A549 (cell line): Measurements from ENCODE around the gene BRD8. TPM values are rescaled to one million over a fixed set of nuclear protein-coding genes. Genes with fewer than 3 reads are reported as not detected.
A peak's percentile ranks its signal among the peaks of the same experiment; 100 is the strongest.

Experiments used
- ATAC-seq, 2 experiments: fragments of 200-7000 bp in 1 of 2; fragments of >200 bp in 1 of 2; cut with Nextera tagmentation in 1 of 2; cut with Tn5 transposase in 1 of 2; 3 replicates each; pipeline versions ENCODE4 v1.8.0 to v1.9.1; 2018 to 2020; ENCODE audit warnings: mild to moderate bottlenecking in 1 of 2, moderate library complexity in 1 of 2
- CTCF ChIA-PET: fragments of 300-600 bp; sonication (Branson Sonifier 250); formaldehyde crosslinking; extraction: SDS; loops from one replicate; lab custom pipeline; 2021; ENCODE audit warnings: antibody characterized with exemption, inconsistent platforms; lab: Yijun Ruan, JAX
- POLR2A ChIA-PET: fragments of 350-600 bp; formaldehyde crosslinking; extraction: SDS; loops from one replicate; lab custom pipeline; 2021; ENCODE audit warnings: antibody characterized with exemption, inconsistent platforms; lab: Yijun Ruan, JAX
- DNase-seq, 2 experiments: peaks; one replicate each; pipeline versions ENCODE4 v3.0.0 to v3.0.0-alpha.2; 2011 to 2016; ENCODE audit warnings: low read depth in 1 of 2, low spot score in 1 of 2
- FAIRE-seq: peaks from 2 replicates; lab custom pipeline; 2011; peaks lifted over from hg19 to GRCh38; lab: Jason Lieb, UNC
- H3K27ac ChIP-seq, 2 experiments: fragments of >200 bp; sonication (Bioruptor Twin); formaldehyde crosslinking; 3 replicates each; pipeline ENCODE4 v1.5.1; 2016 to 2017
- H3K4me1 ChIP-seq: fragments of >200 bp; sonication (Bioruptor Twin); formaldehyde crosslinking; 3 replicates; pipeline ENCODE4 v1.6.1; 2016
- H3K4me2 ChIP-seq: fragments of >200 bp; sonication (Bioruptor Twin); formaldehyde crosslinking; 3 replicates; pipeline ENCODE4 v1.6.1; 2016
- H3K4me3 ChIP-seq: fragments of >200 bp; sonication (Bioruptor Twin); formaldehyde crosslinking; 3 replicates; pipeline ENCODE4 v1.5.1; 2016
- H3K9me3 ChIP-seq: fragments of >200 bp; sonication (Bioruptor Twin); formaldehyde crosslinking; 3 replicates; pipeline ENCODE4 v1.6.1; 2016
- ELK1 ChIP-seq: fragments of 150-350 bp; IDR thresholded peaks from 2 replicates; pipeline ENCODE4 v1.6.1; 2014; ENCODE audit warnings: low read depth, mild to moderate bottlenecking, low read length
- GATA3 ChIP-seq: IDR thresholded peaks from 2 replicates; pipeline ENCODE4 v1.6.1; 2012; ENCODE audit warnings: borderline replicate concordance
- HMGXB4 ChIP-seq: fragments of 250-450 bp; sonication (Bioruptor Pico); IDR thresholded peaks from 2 replicates; pipeline ENCODE4 v1.5.0; 2021; ENCODE audit warnings: mild to moderate bottlenecking, moderate library complexity, borderline replicate concordance
- HOXA7 ChIP-seq: fragments of 250-450 bp; sonication (Bioruptor Pico); IDR thresholded peaks from 2 replicates; pipeline ENCODE4 v1.5.0; 2020; ENCODE audit warnings: mild to moderate bottlenecking, moderate library complexity
- MAFK ChIP-seq: fragments of 450-650 bp; IDR thresholded peaks from 2 replicates; pipeline ENCODE4 v1.6.1; 2014; ENCODE audit not compliant: partially characterized antibody
- MYC ChIP-seq: IDR thresholded peaks from 2 replicates; pipeline ENCODE4 v1.6.1; 2012; ENCODE audit warnings: mild to moderate bottlenecking, inconsistent platforms, low read length, improper control_type of control experiment, borderline replicate concordance
- NFE2L2 ChIP-seq: fragments of 150-350 bp; conservative IDR thresholded peaks from 2 replicates; pipeline ENCODE4 v1.6.1; 2014; ENCODE audit warnings: low read length
- RAD21 ChIP-seq, 2 experiments: fragments of >200 bp in 1 of 2; sonication (Bioruptor Twin) in 1 of 2; formaldehyde crosslinking in 1 of 2; IDR thresholded peaks in 1 of 2; conservative IDR thresholded peaks in 1 of 2; 2 replicates in 1 of 2; 3 replicates in 1 of 2; pipeline ENCODE4 v1.6.1; 2012 to 2018; ENCODE audit warnings: inconsistent platforms in 1 of 2
- RFX5 ChIP-seq: fragments of 450-650 bp; IDR thresholded peaks from 2 replicates; pipeline ENCODE4 v1.7.1; 2014; ENCODE audit warnings: antibody characterized with exemption, mild to moderate bottlenecking, moderate library complexity
- RNF2 ChIP-seq: fragments of 200-600 bp; sonication (generic); IDR thresholded peaks from 2 replicates; pipeline ENCODE4 v1.6.1; 2016; ENCODE audit warnings: low read depth, mild to moderate bottlenecking, antibody characterized with exemption, moderate library complexity, borderline replicate concordance
- SREBF2 ChIP-seq: fragments of 450-650 bp; IDR thresholded peaks from 2 replicates; pipeline ENCODE4 v1.6.1; 2014; ENCODE audit warnings: mild to moderate bottlenecking, moderate library complexity
- TP53 ChIP-seq: fragments of 250-450 bp; sonication (Bioruptor Pico); IDR thresholded peaks from 2 replicates; pipeline ENCODE4 v1.5.0; 2021; ENCODE audit warnings: mild to moderate bottlenecking, moderate library complexity
- WGBS: methylation state at CpG from one replicate; pipeline ENCODE4 v1.1.6; 2017; ENCODE audit errors: missing lambda C conversion rate; 5-methylcytosine and 5-hydroxymethylcytosine counted together
- polyA plus RNA-seq, 4 experiments: library from polyadenylated mRNA; depleted of rRNA in 3 of 4; stranded (reverse); fragments of >200 nt; fragmentation: RNase III in 1 of 4; extraction: RNeasy Plus Mini Kit Qiagen cat#74134 plus additional on column Dnase treatment in 1 of 4; gene quantifications; 2 replicates in 3 of 4; 3 replicates in 1 of 4; pipeline ENCODE4 v1.2.3, GENCODE V29; 2011 to 2017
- TF ChIP-seq, protein P1 (sequence below): fragments of >200 bp; sonication (Bioruptor Twin); formaldehyde crosslinking; IDR thresholded peaks from 3 replicates; pipeline ENCODE4 v1.6.1; 2016

The BRD8 gene
- polyA plus RNA-seq, 2 of the 4 experiments (the other 2 are of a cell fraction) = 65.7 to 85.8 TPM

DNA sequence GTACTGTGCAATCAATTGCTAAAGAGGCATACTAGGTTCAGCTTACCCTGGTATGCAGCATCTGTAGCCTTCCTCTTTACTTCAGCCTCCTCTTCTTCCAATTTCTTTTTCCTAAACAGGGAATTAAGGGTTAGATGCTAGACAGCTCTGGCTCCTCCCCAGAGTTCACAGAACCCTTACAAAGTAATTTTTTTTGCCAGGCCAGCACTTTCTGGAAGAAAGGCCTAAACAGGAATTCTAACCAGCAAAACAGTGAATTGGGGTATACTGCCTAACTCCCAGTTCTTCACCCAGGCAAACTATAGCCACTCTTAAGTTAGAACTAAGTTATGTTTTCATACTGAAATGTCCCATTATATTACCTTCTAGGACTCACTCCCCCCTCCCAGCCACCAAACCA lies 8.1 kb downstream of the BRD8 start:
- H3K27ac ChIP-seq = no peak overlapping the region
- CTCF ChIA-PET = interaction anchor here (1.2 to 3.0 kb wide), 3 partner anchors 10 to 93 kb away, joined by 4 to 10 read pairs (median 9); partner anchors contain the start of gene KIF20A
- ATAC-seq (no peak), FAIRE-seq (no peak), DNase-seq (no peak)
- TF ChIP-seq MYC (no peak), SREBF2 (no peak), ELK1 (no peak), MAFK (peak; percentile 68), GATA3 (no peak), RAD21 (conservative IDR thresholded peaks at IDR 0.05 in 1 of 2, IDR thresholded peaks at IDR 0.05 in 1 of 2) (no peak)
- TF ChIP-seq, protein P1, sequence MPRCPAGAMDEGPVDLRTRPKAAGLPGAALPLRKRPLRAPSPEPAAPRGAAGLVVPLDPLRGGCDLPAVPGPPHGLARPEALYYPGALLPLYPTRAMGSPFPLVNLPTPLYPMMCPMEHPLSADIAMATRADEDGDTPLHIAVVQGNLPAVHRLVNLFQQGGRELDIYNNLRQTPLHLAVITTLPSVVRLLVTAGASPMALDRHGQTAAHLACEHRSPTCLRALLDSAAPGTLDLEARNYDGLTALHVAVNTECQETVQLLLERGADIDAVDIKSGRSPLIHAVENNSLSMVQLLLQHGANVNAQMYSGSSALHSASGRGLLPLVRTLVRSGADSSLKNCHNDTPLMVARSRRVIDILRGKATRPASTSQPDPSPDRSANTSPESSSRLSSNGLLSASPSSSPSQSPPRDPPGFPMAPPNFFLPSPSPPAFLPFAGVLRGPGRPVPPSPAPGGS = no peak
- no peak overlapping the region for H3K4me2 ChIP-seq
- POLR2A ChIA-PET = no interaction called here
- H3K9me3 ChIP-seq = no peaks in the 10 kb centered on the region
- no peaks in the 10 kb centered on the region for H3K4me1 ChIP-seq
- no peak overlapping the region for H3K4me3 ChIP-seq

- DNase-seq (no peak), ATAC-seq (no peak), FAIRE-seq (no peak)
- TF ChIP-seq RFX5 = no peak
- TF ChIP-seq TP53 = no peak
- H3K9me3 ChIP-seq = no peaks in the 10 kb centered on the region
- no peak overlapping the region for H3K4me2 ChIP-seq
- POLR2A ChIA-PET = no interaction called here
- no peak overlapping the region for H3K27ac ChIP-seq
- CTCF ChIA-PET = interaction anchor here (0.9 to 3.0 kb wide), 5 partner anchors 11 to 183 kb away, joined by 3 to 10 read pairs (median 4); partner anchors contain the start of genes KDM3B and KIF20A
- no peak overlapping the region for H3K4me3 ChIP-seq
- 98% methylated on average over 5 of the region's 5 CpGs for WGBS
- no peaks in the 10 kb centered on the region for H3K4me1 ChIP-seq
These were observed 9.3 kb downstream of the BRD8 start for GRCh38 chr5:138169124-138169523.

DNA sequence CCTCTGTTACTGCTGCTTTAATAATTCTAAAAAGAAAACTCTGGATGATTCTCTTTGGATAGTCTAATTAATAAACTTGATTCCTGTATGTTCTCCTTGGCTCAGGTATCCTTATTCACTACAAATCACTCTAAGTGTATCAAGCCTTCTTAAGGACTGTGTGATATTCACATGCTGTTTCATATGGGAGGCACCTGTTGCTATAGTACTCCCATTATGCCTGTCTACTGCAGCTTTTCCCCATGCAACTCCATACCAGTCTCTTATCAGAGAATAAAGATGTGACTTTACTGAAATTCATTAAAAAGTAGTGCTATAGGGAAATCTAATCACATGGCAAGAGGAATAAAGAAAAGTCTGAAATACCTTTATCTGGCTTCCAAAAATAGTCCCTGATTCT lies 14.7 kb downstream of the BRD8 start:
- FAIRE-seq = no peak
- POLR2A ChIA-PET = no interaction called here
- Histone ChIP-seq H3K27ac (no peak overlapping the region), H3K4me3 (no peak overlapping the region), H3K9me3 (no peaks in the 10 kb centered on the region)
- CTCF ChIA-PET = interaction anchor here (0.6 to 1.7 kb wide), 6 partner anchors 30 to 302 kb away, joined by 3 to 6 read pairs (median 3); partner anchors contain the start of gene KDM3B
- TF ChIP-seq RNF2 (no peak), RAD21 (conservative IDR thresholded peaks at IDR 0.05 in 1 of 2, IDR thresholded peaks at IDR 0.05 in 1 of 2) (no peak), NFE2L2 (no peak)
- TF ChIP-seq, all 56 proteins: peak for 0
- no peaks in the 10 kb centered on the region for H3K4me1 ChIP-seq
- no peak for DNase-seq
- ATAC-seq = no peak
- no peak overlapping the region for H3K4me2 ChIP-seq

- DNase-seq = no peak
- FAIRE-seq = no peak
- no peak overlapping the region for H3K27ac ChIP-seq
These were observed 17.7 kb downstream of the BRD8 start for GRCh38 chr5:138160706-138161105.

More at GRCh38 chr5:138160706-138161105, 17.7 kb downstream of the BRD8 start:
- no peaks in the 10 kb centered on the region for H3K9me3 ChIP-seq
- no peak for ATAC-seq
- CTCF ChIA-PET = no interaction called here
- H3K4me2 ChIP-seq = no peak overlapping the region
- TF ChIP-seq HOXA7 (CRISPR knock-in tag) (no peak), HMGXB4 (CRISPR knock-in tag) (no peak)
- WGBS = 87% methylated on average over 4 of the region's 4 CpGs
- no peaks in the 10 kb centered on the region for H3K4me1 ChIP-seq
- POLR2A ChIA-PET = no interaction called here
- H3K4me3 ChIP-seq = no peak overlapping the region
